B cell (primary cell): ENCODE data around the gene TTLL5. TPM values are rescaled to one million over a fixed set of nuclear protein-coding genes. Genes with fewer than 3 reads are reported as not detected.

ENCODE experiments used
- ATAC-seq: fragments of 200-7000 bp; cut with Tn5 transposase; one replicate; pipeline ENCODE4 v1.10.0; 2021; ENCODE audit warnings: low read depth, mild to moderate bottlenecking, moderate number of reproducible peaks, moderate library complexity
- CTCF ChIA-PET: fragments of 350-600 bp; sonication (Branson Sonifier 250); formaldehyde crosslinking; loops from one replicate; lab custom pipeline; 2021; ENCODE audit warnings: antibody characterized with exemption, inconsistent platforms; lab: Charles Lee
- POLR2A ChIA-PET: fragments of 350-600 bp; sonication (Branson Sonifier 250); formaldehyde crosslinking; loops from one replicate; lab custom pipeline; 2021; ENCODE audit warnings: antibody characterized with exemption; lab: Charles Lee
- DNase-seq: peaks from one replicate; pipeline ENCODE4 v3.0.0; 2013
- H2AFZ ChIP-seq: 2 replicates; pipeline ENCODE4 v1.6.1; 2012; ENCODE audit warnings: mild to moderate bottlenecking, low read depth, low read length; ENCODE audit not compliant: insufficient read depth, poor library complexity, severe bottlenecking
- H3K27ac ChIP-seq, 2 donors: 1 replicate in 1 of 2; 2 replicates in 1 of 2; pipeline ENCODE4 v1.5.1; 2012 to 2013; ENCODE audit warnings: low read length in 2 of 2, mild to moderate bottlenecking in 2 of 2, moderate library complexity in 1 of 2
- H3K27me3 ChIP-seq, 4 experiments: fragments of 200-600 bp in 1 of 4; sonication (generic) in 1 of 4; replicated peaks in 1 of 4; 1 replicate in 2 of 4; 2 replicates in 2 of 4; pipeline versions ENCODE4 v1.6.1 to v1.7.0; 2013 to 2016; ENCODE audit warnings: low read length in 3 of 4, mild to moderate bottlenecking in 2 of 4, mixed read lengths in 1 of 4, moderate library complexity in 1 of 4; ENCODE audit not compliant: insufficient read depth in 4 of 4, control insufficient read depth in 3 of 4; ENCODE audit errors: control extremely low read depth in 1 of 4
- H3K36me3 ChIP-seq, 2 experiments: replicated peaks in 1 of 2; 1 replicate in 1 of 2; 2 replicates in 1 of 2; pipeline versions ENCODE4 v1.6.1 to v1.7.1; 2013; ENCODE audit warnings: low read length in 1 of 2; ENCODE audit not compliant: insufficient read depth in 2 of 2, control insufficient read depth in 1 of 2; ENCODE audit errors: control extremely low read depth in 1 of 2, extremely low read depth in 1 of 2
- H3K4me1 ChIP-seq, 2 donors: fragments of 200-600 bp in 1 of 2; sonication (generic) in 1 of 2; 1 replicate in 1 of 2; 2 replicates in 1 of 2; pipeline versions ENCODE4 v1.5.1 to v1.6.1; 2013 to 2017; ENCODE audit warnings: low read length in 2 of 2; ENCODE audit not compliant: control insufficient read depth in 2 of 2, insufficient read depth in 2 of 2
- H3K4me2 ChIP-seq: replicated peaks from 2 replicates; pipeline ENCODE3; 2012; ENCODE audit warnings: mild to moderate bottlenecking, low read depth, low read length; ENCODE audit not compliant: poor library complexity, severe bottlenecking
- H3K4me3 ChIP-seq, 5 experiments: fragments of 200-600 bp in 1 of 5; sonication (generic) in 1 of 5; 1 replicate in 3 of 5; 2 replicates in 2 of 5; pipeline versions ENCODE4 v1.5.1 to v1.7.0; 2011 to 2016; ENCODE audit warnings: low read length in 4 of 5, mild to moderate bottlenecking in 4 of 5, low read depth in 2 of 5, control low read depth in 1 of 5, moderate library complexity in 1 of 5; ENCODE audit not compliant: insufficient read depth in 1 of 5; ENCODE audit errors: control extremely low read depth in 1 of 5, extremely low read depth in 1 of 5
- H3K79me2 ChIP-seq: fragments of 200-600 bp; sonication (generic); one replicate; pipeline ENCODE4 v1.6.0; 2016; ENCODE audit warnings: low read length; ENCODE audit not compliant: control insufficient read depth, insufficient read depth
- H3K9ac ChIP-seq: fragments of 200-600 bp; sonication (generic); 2 replicates; pipeline ENCODE4 v1.6.1; 2017; ENCODE audit warnings: mild to moderate bottlenecking, low read length, moderate library complexity
- H3K9me3 ChIP-seq, 3 donors: one replicate each; pipeline versions ENCODE4 v1.6.1 to v1.7.1; 2013; ENCODE audit warnings: low read length in 2 of 3; ENCODE audit not compliant: control insufficient read depth in 2 of 3, insufficient read depth in 1 of 3; ENCODE audit errors: control extremely low read depth in 1 of 3
- H4K20me1 ChIP-seq: 2 replicates; pipeline ENCODE4 v1.6.0; 2012; ENCODE audit warnings: mild to moderate bottlenecking, low read length; ENCODE audit not compliant: insufficient read depth, control insufficient read depth, poor library complexity, severe bottlenecking
- H3K27ac Mint-ChIP-seq: one replicate; pipeline ENCODE4 v1.8.0; 2021; ENCODE audit warnings: mixed read lengths
- H3K27me3 Mint-ChIP-seq: one replicate; pipeline ENCODE4 v1.8.0; 2021; ENCODE audit warnings: mixed read lengths
- H3K4me1 Mint-ChIP-seq: one replicate; pipeline ENCODE4 v1.8.0; 2021; ENCODE audit warnings: mixed read lengths
- H3K4me3 Mint-ChIP-seq: one replicate; pipeline ENCODE4 v1.8.0; 2021; ENCODE audit warnings: mixed read lengths
- H3K9me3 Mint-ChIP-seq: one replicate; pipeline ENCODE4 v1.8.0; 2022; ENCODE audit warnings: mixed read lengths; ENCODE audit not compliant: insufficient read depth
- EZH2 ChIP-seq: IDR thresholded peaks from 2 replicates; pipeline ENCODE4 v1.6.1; 2012; ENCODE audit warnings: borderline replicate concordance, low read depth, mild to moderate bottlenecking, moderate library complexity, low read length; ENCODE audit not compliant: insufficient read depth, poor library complexity, severe bottlenecking
- WGBS: methylation state at CpG from one replicate; pipeline ENCODE4 v1.1.5; 2013; ENCODE audit warnings: missing lambda C conversion rate; ENCODE audit not compliant: insufficient coverage; 5-methylcytosine and 5-hydroxymethylcytosine counted together
- intact Hi-C: fragments of 100-400 bp; cut with micrococcal nuclease; formaldehyde crosslinking; loops from one replicate; pipeline ENCODE4 v1.10.0; 2022
- polyA plus RNA-seq: library from polyadenylated mRNA; depleted of rRNA; stranded (reverse); fragments of >200 nt; gene quantifications from 2 replicates; pipeline ENCODE4 v1.2.3, GENCODE V29; 2012
- total RNA-seq, 2 donors: library from RNA; stranded (reverse); fragments of 120-200 nt in 1 of 2; gene quantifications; 1 replicate in 1 of 2; 2 replicates in 1 of 2; pipeline versions ENCODE4 v1.2.3 to v1.2.4, GENCODE V29; 2013 to 2022
- TF ChIP-seq, protein P1 (sequence below): fragments of 200-600 bp; IDR thresholded peaks from one replicate; pipeline ENCODE4 v1.8.0; 2022; ENCODE audit warnings: antibody characterized with exemption, mild to moderate bottlenecking

The TTLL5 gene
- total and polyA plus RNA-seq, 2 donors (not counting 1 experiment from before 2014, with no cell fraction given): 10.9 to 50.9 TPM

DNA sequence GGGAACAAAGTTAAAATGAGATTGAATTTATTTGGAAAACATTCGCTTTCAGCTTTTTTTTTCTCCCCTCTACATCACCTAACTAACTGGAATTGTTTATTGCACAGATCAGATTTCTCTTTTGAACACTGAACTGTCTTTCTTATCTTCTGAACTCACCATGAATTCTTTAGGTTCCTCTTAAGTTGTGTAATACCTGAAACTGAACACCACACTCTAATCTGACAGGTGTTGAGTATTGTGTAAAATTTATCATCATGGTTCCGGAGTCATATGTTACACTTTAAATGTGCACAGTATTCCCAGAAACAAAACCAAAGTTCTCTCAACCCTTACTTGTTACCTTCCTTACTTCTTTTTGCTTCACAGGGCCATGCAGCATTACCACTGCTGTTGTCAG lies 254.0 kb downstream of the TTLL5 start:
- intact Hi-C loops: no loop called here
- DNase-seq (no peak), ATAC-seq (no peak)
- H3K79me2 ChIP-seq: no peaks in the 10 kb centered on the region
- no peaks in the 10 kb centered on the region for H3K36me3 ChIP-seq
- H3K4me3 Mint-ChIP-seq: no peak overlapping the region
- no peaks in the 10 kb centered on the region for H4K20me1 ChIP-seq
- H3K9ac ChIP-seq: no peak overlapping the region
- CTCF ChIA-PET: no interaction called here
- no peak overlapping the region for H2AFZ ChIP-seq
- no peaks in the 10 kb centered on the region for H3K27me3 ChIP-seq
- H3K9me3 Mint-ChIP-seq: no peaks in the 10 kb centered on the region
- H3K9me3 ChIP-seq: no peaks in the 10 kb centered on the region
- H3K4me1 ChIP-seq: peaks cover 0 to 4% of the 10 kb centered on the region in 2 donors
- no CpG with 5 or more reads among the region's 2 CpGs for WGBS
- H3K4me1 Mint-ChIP-seq: peaks cover 8% of the 10 kb centered on the region
- H3K27me3 Mint-ChIP-seq: no peaks in the 10 kb centered on the region
- TF ChIP-seq EZH2: no peak
- TF ChIP-seq, protein P1, sequence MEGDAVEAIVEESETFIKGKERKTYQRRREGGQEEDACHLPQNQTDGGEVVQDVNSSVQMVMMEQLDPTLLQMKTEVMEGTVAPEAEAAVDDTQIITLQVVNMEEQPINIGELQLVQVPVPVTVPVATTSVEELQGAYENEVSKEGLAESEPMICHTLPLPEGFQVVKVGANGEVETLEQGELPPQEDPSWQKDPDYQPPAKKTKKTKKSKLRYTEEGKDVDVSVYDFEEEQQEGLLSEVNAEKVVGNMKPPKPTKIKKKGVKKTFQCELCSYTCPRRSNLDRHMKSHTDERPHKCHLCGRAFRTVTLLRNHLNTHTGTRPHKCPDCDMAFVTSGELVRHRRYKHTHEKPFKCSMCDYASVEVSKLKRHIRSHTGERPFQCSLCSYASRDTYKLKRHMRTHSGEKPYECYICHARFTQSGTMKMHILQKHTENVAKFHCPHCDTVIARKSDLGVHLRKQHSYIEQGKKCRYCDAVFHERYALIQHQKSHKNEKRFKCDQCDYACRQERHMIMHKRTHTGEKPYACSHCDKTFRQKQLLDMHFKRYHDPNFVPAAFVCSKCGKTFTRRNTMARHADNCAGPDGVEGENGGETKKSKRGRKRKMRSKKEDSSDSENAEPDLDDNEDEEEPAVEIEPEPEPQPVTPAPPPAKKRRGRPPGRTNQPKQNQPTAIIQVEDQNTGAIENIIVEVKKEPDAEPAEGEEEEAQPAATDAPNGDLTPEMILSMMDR: no peak
- no peak overlapping the region for H3K4me3 ChIP-seq
- H3K27ac ChIP-seq: no peak overlapping the region
- POLR2A ChIA-PET: no interaction called here
- H3K27ac Mint-ChIP-seq: no peak overlapping the region
- H3K4me2 ChIP-seq: no peak overlapping the region

DNA sequence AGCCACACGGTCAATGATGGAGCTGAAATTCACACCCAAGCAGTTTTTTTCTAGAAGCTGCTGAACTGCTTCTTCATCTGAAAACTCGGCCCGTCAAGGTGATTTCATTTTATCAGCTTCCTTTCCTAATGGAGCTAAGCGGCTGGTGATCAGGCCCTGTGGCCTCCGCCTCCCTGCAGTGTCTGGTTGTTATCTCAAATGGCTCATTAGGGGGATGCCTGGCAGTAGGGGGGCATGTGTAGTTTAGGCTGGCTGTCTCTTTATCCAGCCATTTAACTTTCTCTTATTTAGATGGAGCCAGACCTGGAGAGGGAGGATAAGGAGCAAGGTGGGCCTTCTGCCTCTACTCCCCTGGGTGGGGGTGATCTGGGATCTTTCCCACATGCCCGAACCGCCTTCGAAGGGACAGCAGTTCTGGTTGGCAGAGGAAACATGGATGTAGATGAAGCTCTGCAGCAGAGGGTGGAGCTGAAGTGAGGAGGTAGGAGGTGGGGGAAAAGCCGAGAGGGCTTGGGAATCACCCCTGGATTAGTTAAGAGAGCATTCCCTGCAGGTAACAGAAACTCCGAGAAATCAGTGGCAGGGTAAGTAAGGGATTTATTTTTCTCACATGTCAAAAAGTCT lies 256.4 kb downstream of the TTLL5 start:
- H3K4me3 Mint-ChIP-seq: no peak overlapping the region
- peaks cover 0 to 4% of the 10 kb centered on the region in 2 donors for H3K4me1 ChIP-seq
- no peaks in the 10 kb centered on the region for H3K27me3 ChIP-seq
- POLR2A ChIA-PET: no interaction called here
- no peaks in the 10 kb centered on the region for H4K20me1 ChIP-seq
- CTCF ChIA-PET: interaction anchor here (0.8 to 2.7 kb wide), 3 partner anchors 11 to 65 kb away, joined by 3 to 19 read pairs (median 4); no protein-coding TSS in a partner anchor
- no peaks in the 10 kb centered on the region for H3K79me2 ChIP-seq
- H3K9me3 Mint-ChIP-seq: no peaks in the 10 kb centered on the region
- H3K27ac ChIP-seq: no peak overlapping the region
- H3K9ac ChIP-seq: no peak overlapping the region
- H3K4me1 Mint-ChIP-seq: peaks cover 8% of the 10 kb centered on the region
- no peaks in the 10 kb centered on the region for H3K9me3 ChIP-seq
- H2AFZ ChIP-seq: no peak overlapping the region
- H3K27ac Mint-ChIP-seq: no peak overlapping the region
- intact Hi-C loops: no loop called here
- ATAC-seq (no peak), DNase-seq (no peak)
- no peak overlapping the region for H3K4me3 ChIP-seq
- WGBS: 98% methylated on average over 9 of the region's 10 CpGs
- TF ChIP-seq, protein P1: no peak
- no peak for TF ChIP-seq EZH2
- H3K36me3 ChIP-seq: no peaks in the 10 kb centered on the region
- no peak overlapping the region for H3K4me2 ChIP-seq
- no peaks in the 10 kb centered on the region for H3K27me3 Mint-ChIP-seq
